NCI-H128 (cell line): ENCODE data around the gene SELE.

Experiments used
- DNase-seq: peaks from one replicate; lab custom pipeline; 2025; ENCODE audit not compliant: unreplicated experiment; lab: John Stamatoyannopoulos, UW

Gene SELE, protein sequence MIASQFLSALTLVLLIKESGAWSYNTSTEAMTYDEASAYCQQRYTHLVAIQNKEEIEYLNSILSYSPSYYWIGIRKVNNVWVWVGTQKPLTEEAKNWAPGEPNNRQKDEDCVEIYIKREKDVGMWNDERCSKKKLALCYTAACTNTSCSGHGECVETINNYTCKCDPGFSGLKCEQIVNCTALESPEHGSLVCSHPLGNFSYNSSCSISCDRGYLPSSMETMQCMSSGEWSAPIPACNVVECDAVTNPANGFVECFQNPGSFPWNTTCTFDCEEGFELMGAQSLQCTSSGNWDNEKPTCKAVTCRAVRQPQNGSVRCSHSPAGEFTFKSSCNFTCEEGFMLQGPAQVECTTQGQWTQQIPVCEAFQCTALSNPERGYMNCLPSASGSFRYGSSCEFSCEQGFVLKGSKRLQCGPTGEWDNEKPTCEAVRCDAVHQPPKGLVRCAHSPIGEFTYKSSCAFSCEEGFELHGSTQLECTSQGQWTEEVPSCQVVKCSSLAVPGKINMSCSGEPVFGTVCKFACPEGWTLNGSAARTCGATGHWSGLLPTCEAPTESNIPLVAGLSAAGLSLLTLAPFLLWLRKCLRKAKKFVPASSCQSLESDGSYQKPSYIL

GRCh38 chr1:169733924-169734323 is at the start of gene SELE:
TSS of gene SELE (minus strand) at chr1:169734079. CDS start at chr1:169733612, 467 bp downstream.
- DNase-seq, result no peak

GRCh38 chr1:169782596-169782995 is 48.7 kb upstream of the SELE start:
- DNase-seq, result no peak

GRCh38 chr1:169779970-169780369 is 46.1 kb upstream of the SELE start:
- no peak for DNase-seq

- DNase-seq, result no peak
Measured at GRCh38 chr1:169779150-169779549, 45.3 kb upstream of the SELE start.

GRCh38 chr1:169776440-169776839 is 42.6 kb upstream of the SELE start:
- DNase-seq, result no peak

DNA sequence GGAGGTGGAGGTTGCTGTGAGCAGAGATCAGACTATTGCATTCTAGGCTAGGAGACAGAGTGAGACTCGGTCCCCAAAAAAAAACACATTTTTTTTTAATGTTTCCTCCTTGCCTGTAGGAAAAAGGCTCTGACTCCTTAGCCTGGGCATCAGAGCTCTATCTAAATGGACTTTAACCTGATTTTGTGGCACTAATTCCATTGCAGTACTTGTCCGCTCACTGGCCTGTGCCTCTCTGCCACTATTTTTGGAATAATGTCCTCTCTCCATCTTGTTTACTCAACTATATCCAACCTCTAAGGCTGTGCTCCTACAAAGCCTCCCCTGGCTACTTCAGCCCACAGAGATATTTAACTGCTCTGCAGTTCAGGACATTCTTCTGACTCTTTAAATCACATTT is 34.3 kb upstream of the SELE start:
- no peak for DNase-seq

DNA sequence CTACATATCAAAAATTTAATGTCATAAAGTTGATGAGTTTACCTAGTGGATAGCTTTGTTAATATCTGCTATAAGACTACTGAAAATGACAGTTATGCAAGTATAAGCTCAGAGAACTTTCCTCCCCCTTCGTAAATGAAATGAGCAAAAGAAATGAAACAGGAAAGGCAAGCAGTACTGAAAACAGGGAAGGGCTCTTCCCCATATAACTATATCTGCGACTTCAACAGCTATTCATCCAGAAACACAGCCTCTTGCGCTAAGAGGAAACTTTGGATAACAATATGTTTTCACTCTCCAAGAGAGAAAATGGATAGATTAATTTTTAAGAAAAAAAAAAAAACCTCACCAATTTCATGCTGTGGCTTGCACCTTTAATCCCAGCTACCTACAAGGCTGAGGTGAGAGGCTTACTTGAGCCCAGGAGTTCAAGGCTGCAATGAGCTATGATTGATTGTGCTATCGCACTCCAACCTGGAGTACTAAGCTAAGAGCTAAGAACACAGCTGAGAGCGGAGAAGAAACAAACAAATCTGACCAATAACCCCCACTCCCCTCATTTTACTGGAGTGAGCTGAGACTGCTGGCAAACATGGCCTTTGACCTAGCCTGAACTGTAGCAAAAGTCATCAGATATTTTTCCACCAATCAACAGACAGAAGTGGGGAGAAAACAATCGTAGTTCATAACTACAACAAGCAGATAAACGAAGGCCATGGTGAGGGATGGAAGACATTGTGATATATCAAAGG is 31.9 kb upstream of the SELE start:
- no peak for DNase-seq

GRCh38 chr1:169764919-169765318 is 31.0 kb upstream of the SELE start:
- DNase-seq, result no peak

DNA sequence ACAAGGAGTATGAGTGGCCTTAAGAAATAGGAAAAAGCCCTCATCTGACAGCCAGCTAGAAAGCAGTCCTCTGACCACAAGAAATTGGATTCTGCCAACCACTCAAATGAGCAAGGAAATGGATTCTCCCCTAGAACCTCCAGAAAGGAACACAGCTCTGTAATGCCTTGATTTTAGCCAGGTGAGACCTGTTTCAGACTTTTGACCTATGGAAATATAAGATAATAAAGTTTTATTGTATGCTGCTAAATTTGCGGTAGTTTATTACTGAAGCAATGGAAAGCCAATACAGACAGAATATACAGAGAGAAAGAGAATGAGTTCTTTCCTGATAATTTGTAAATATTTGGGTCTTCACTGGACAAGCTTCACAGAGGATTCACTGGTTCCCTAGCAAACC is 28.8 kb upstream of the SELE start:
- no peak for DNase-seq

GRCh38 chr1:169759038-169759437 is 25.2 kb upstream of the SELE start:
- DNase-seq, result no peak

GRCh38 chr1:169753549-169753948 is 19.7 kb upstream of the SELE start:
- DNase-seq, result no peak

- DNase-seq, result no peak
Measured at GRCh38 chr1:169750041-169750440, 16.2 kb upstream of the SELE start.

- DNase-seq, result no peak
Measured at GRCh38 chr1:169746550-169746949, 12.7 kb upstream of the SELE start.

GRCh38 chr1:169745015-169745861 is 11.4 kb upstream of the SELE start:
- no peak for DNase-seq

- no peak for DNase-seq
Measured at GRCh38 chr1:169741666-169742394, 8.0 kb upstream of the SELE start.

- no peak for DNase-seq
Measured at GRCh38 chr1:169739980-169740379, 6.1 kb upstream of the SELE start.

- DNase-seq, result no peak
Measured at GRCh38 chr1:169731446-169731845, 2.4 kb downstream of the SELE start.

- no peak for DNase-seq
Measured at GRCh38 chr1:169729991-169730390, 3.9 kb downstream of the SELE start.

GRCh38 chr1:169727307-169727706 is 6.6 kb downstream of the SELE start:
- DNase-seq, result no peak

GRCh38 chr1:169726851-169727250 is 7.0 kb downstream of the SELE start:
- DNase-seq, result no peak
